Transverse colon (tissue), 4 donors: ENCODE results near the gene PITPNC1.

Source experiments
- CTCF ChIP-seq, 5 experiments: fragments of 200-600 bp in 3 of 5; fragments of 450-650 bp in 2 of 5; sonication (generic) in 3 of 5; IDR thresholded peaks; 1 replicate in 2 of 5; 2 replicates in 3 of 5; pipeline ENCODE4 v1.5.1; 2016 to 2017; ENCODE audit warnings: antibody characterized with exemption in 5 of 5, inconsistent platforms in 3 of 5, mild to moderate bottlenecking in 2 of 5, moderate library complexity in 1 of 5
- EP300 ChIP-seq: sonication (generic); formaldehyde crosslinking; IDR thresholded peaks from one replicate; pipeline ENCODE4 v1.6.1; 2017; ENCODE audit warnings: antibody characterized with exemption, low read depth
- POLR2A ChIP-seq: fragments of 450-650 bp; IDR thresholded peaks from one replicate; pipeline ENCODE4 v1.6.1; 2016; ENCODE audit warnings: antibody characterized with exemption, mild to moderate bottlenecking, moderate library complexity
- POLR2AphosphoS5 ChIP-seq, 3 donors: sonication (generic); formaldehyde crosslinking; IDR thresholded peaks; one replicate each; pipeline ENCODE4 v1.6.1; 2016; ENCODE audit warnings: antibody characterized with exemption in 3 of 3

- TF ChIP-seq CTCF (IDR thresholded peaks at IDR 0.05): no peak
- no peak for TF ChIP-seq POLR2AphosphoS5 (IDR thresholded peaks at IDR 0.05)
- TF ChIP-seq EP300: no peak
- TF ChIP-seq POLR2A: no peak
Measured at GRCh38 chr17:67488161-67488560, 111.1 kb downstream of the PITPNC1 start.
